AG09319 (cell line): ENCODE measurements around the gene SULF2.

Experiments
- DNase-seq: peaks from one replicate; pipeline ENCODE4 v3.0.0-alpha.2; 2010; ENCODE audit warnings: low read depth; ENCODE audit errors: extremely low read depth
- TF ChIP-seq, protein P1 (sequence below): IDR thresholded peaks from 2 replicates; pipeline ENCODE4 v1.5.1; 2011; ENCODE audit warnings: low read depth, mild to moderate bottlenecking, inconsistent platforms, low read length, moderate library complexity

SULF2 gene

DNA sequence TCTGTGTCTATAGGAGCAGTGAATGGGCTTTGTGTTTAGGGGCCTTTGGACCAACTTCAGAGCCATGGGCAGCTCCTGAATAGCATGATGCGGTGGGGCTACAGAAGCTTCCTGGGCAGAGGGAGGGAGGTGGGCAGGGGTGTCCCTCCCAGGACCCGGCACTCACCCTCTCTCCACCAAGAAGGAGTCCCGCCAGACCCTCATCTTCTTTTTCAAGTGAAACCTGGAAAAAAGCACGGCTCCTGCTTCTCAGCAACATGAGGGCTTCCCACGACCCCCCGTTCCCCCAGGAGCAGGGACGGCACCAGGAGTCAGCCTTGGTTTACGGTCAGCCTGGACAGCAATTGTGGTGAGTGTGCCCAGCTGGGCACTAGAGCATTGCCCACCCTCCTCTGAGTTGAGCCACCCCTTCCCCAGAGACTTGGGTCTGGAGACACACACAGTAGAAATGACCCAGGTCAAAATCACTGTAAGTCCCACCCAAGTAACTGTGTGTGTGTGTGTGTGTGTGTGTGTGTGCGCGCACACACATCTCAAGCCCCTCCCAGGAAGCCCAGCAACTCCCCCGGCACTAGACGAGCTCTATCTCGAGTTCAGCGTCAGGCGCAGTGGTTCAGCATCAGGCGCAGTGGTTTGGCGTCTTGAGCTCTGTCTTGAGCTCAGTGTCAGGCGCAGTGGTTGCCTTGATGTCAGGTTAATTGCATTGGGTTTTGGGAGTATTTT, 108.2 kb downstream of the SULF2 start:
- TF ChIP-seq, protein P1, sequence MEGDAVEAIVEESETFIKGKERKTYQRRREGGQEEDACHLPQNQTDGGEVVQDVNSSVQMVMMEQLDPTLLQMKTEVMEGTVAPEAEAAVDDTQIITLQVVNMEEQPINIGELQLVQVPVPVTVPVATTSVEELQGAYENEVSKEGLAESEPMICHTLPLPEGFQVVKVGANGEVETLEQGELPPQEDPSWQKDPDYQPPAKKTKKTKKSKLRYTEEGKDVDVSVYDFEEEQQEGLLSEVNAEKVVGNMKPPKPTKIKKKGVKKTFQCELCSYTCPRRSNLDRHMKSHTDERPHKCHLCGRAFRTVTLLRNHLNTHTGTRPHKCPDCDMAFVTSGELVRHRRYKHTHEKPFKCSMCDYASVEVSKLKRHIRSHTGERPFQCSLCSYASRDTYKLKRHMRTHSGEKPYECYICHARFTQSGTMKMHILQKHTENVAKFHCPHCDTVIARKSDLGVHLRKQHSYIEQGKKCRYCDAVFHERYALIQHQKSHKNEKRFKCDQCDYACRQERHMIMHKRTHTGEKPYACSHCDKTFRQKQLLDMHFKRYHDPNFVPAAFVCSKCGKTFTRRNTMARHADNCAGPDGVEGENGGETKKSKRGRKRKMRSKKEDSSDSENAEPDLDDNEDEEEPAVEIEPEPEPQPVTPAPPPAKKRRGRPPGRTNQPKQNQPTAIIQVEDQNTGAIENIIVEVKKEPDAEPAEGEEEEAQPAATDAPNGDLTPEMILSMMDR: no peak
- no peak for DNase-seq

DNA sequence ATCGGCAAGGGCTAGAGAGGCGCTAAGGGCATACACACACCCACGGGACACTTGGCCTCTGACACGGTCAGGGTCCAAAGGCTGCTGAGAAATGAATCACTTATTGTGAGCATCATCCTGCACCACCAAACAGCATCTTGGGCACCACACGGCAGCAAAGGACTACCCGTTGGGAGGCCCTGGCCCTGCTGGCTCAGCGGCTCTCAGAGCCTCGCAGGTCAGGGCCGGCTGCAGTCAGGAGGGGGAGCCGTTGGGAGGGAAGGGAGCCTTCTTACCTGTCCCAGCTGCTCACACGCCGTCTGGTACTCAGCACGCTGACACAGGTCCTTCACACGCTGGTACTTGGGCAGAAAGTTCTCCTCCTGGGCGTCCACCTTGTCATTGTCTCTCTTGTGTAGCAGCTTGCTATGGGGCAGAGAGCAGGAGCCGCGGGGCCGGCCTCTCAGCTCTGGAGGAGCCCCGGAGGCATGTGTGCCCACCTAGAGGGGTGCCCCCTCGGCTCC, 109.0 kb downstream of the SULF2 start:
- TF ChIP-seq, protein P1: no peak
- DNase-seq: no peak

DNA sequence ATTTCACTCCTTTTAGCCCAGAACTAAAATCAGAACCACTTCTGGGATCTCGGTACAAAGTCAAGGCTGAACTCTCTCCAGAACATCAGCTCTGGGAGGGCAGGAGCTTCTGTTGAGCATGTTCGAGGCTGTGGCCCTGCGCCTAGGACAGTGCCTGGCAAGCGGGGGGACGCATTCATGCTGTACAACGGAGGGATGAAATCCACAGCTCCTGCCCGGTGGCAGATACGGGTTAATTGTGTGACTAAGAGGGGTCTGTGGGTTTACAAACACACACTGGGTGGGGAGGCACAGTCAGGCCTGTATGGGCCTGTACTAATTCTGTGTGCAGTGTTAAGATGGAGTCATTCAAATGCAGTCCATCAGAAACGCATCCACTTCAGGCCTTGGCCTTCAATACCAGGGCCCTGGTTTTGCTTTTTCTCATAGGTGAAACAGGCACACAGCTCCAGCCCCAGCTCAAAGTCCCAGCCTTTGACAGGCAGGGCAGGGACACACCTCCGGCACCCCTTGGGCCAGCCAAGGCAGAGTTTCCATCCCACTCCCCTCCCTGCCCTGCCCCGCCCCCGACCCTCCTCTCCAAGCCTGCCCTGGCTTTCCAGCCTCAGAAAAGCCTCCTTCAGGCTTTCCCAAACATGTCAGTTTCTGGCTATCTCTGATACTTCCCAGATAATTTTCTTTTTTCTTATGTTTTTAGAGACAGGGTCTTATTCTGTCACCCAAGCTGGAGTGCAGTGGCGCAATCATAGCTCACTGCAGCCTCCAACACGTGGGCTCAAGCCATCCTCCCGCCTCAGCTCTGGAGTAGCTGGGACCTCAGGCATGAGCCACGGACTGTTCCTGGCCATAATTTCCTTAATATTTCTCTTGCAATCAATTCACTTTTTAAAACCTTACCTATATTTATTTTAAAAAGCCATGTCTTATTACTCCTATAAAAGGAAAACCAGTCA, 109.8 kb downstream of the SULF2 start:
- no peak for DNase-seq
- TF ChIP-seq, protein P1: no peak

DNA sequence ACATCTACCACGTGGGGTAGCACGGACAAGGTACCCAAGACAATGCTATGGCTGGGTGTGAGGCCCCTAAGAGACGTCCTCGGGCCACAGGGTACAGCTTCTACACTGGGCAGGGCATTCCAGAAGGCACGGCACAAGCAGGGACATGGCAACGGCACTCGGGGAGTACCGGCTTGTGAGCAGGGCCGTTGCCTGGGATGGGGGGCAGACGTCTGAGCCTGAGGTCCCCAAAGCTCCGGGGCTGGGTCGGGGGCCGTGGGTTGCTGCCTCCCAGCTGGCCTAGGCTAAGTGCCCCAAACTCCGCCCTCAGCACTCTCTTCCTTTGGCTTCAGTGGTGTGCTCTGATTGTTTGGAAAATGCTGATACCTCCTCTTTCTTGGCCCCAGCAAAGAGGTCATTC, 110.6 kb downstream of the SULF2 start:
- no peak for DNase-seq
- TF ChIP-seq, protein P1: no peak

DNA sequence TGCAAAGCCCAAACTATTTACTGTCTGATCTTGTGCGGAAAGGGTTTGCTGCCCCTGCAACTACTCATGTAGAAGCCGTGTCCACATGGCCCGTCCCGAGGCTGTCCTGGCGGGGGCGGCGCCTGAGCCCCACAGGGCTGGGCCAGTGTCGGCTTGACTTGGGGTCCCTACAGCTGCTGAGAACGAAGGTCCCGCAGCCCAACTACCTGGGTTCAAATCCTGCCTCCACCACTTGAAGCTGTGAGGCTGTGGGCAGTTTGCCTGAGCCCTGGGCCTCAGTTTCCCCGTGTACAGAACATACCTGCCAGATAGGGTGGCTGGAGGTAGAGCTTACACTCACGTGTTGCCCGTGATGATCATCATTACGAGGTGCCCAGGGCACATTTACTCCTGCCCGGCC, 111.1 kb downstream of the SULF2 start:
- no peak for DNase-seq

DNA sequence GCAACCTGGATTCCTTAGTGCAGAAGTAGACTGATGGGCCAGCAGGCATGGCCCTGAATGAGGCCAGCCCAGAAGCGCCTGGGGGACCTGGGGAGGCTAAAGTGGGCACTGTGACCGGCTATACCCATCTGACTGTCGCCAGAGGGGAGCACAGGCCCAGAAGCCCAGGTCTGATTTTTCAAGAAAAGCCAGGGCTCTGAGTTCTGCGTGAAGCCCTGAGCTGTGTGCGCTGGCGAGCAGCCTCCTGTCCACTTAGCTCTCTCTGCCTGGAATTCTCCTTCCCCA, 111.7 kb downstream of the SULF2 start:
- no peak for DNase-seq
- TF ChIP-seq, protein P1: no peak

More for the DNA sequence above, 111.1 kb downstream of the SULF2 start:
- TF ChIP-seq, protein P1: no peak

DNA sequence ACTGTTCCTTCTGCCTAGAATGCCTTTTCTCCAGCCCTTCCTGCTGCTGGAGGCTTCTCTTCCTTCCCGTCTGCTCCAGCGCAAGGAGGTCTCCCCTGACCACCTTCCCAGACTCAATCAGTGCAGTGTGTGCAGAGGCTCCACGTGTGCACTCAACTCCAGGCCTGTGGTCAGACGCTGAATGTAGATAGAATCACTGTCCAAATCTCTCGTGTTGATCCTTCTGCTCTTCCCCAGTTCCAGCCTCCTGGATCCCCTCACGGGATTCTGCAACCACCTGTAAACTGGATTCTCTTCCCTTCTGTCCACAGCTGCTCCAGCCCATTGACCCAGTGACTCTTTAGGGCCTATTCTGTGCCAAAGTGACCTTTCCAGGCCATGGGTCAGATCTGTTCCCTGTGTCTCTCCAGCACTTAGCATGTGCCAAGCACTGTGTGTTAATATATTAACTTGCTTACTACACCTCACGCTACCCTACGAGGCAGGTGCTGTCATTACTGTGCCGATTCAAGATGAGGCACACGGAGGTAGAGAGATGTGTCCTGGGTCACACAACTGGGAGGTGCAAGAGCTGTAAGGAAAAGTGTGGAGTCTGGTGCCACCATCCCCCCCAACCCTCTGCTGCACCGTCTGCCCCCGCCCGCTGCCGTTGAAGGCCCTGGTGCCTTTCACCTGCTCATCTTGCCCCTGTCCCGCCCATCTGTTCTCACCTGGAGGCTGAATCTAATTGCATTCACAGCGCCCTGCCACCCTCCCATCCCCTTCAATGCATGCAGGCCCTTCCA, 112.2 kb downstream of the SULF2 start:
- TF ChIP-seq, protein P1: no peak

More for the DNA sequence above, 112.2 kb downstream of the SULF2 start:
- no peak for DNase-seq
